Measurements from ENCODE around the gene CITED4.

CITED4 gene

DNA sequence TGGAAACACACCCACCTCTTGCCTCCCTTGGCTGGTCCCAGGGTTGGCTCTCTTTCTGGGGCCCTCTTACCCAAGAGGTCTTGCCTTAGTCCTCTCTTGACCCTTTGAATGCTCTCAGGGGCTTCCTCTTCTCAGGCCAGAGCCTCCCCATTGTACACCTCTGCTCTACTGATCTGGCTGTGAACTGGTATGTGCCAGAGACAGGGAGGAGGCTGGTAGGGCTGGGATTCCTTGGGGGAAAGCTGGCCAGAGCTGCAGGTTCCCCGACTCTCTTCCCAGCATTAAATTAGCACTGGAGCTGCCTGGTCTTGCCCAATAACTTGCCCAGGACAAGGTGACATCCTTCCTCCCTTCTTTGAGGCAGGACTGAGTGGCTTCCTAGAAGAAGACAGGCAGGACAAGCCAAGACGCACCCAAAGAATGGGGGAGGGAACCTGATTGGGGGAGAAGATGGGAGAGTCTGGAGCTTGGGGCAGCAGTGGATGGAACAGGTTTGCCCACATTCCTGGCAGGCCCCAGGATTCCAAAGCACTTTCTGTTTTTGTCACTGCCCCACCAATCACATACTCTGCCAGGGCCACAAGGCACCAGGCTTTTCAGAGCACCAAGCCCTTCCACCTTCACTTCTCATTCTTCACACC is 37.2 kb upstream of the CITED4 start:
- TF ChIP-seq EZH2phosphoT487 (IDR thresholded peaks at IDR 0.05; ENCODE audit: borderline replicate concordance), result no peak
- TF ChIP-seq, protein P1, sequence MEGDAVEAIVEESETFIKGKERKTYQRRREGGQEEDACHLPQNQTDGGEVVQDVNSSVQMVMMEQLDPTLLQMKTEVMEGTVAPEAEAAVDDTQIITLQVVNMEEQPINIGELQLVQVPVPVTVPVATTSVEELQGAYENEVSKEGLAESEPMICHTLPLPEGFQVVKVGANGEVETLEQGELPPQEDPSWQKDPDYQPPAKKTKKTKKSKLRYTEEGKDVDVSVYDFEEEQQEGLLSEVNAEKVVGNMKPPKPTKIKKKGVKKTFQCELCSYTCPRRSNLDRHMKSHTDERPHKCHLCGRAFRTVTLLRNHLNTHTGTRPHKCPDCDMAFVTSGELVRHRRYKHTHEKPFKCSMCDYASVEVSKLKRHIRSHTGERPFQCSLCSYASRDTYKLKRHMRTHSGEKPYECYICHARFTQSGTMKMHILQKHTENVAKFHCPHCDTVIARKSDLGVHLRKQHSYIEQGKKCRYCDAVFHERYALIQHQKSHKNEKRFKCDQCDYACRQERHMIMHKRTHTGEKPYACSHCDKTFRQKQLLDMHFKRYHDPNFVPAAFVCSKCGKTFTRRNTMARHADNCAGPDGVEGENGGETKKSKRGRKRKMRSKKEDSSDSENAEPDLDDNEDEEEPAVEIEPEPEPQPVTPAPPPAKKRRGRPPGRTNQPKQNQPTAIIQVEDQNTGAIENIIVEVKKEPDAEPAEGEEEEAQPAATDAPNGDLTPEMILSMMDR (conservative IDR thresholded peaks at IDR 0.05; ENCODE audit: low read length), result no peak
- Histone ChIP-seq H4K20me1 (ENCODE audit: insufficient read depth, low read length, poor library complexity, severe bottlenecking) (no peaks in the 10 kb centered on the region), H3F3A (ENCODE audit: low read depth) (no peaks in the 10 kb centered on the region), H3K9me3 (ENCODE audit: insufficient read depth, low read depth, low read length) (peaks cover 4% of the 10 kb centered on the region; the same call in 1 of the 2 replicates), H3K4me3 (ENCODE audit: low read length, poor library complexity, severe bottlenecking) (no peak overlapping the region), H3K4me2 (ENCODE audit: low read depth, low read length, poor library complexity, severe bottlenecking) (no peak overlapping the region), H3K36me3 (ENCODE audit: insufficient read depth, low read length) (no peaks in the 10 kb centered on the region), H2AFZ (ENCODE audit: low read length) (no peak overlapping the region), H3K27me3 (ENCODE audit: insufficient read depth, low read length, poor library complexity, severe bottlenecking) (no peaks in the 10 kb centered on the region), H3K4me1 (ENCODE audit: insufficient read depth, low read length, poor library complexity, severe bottlenecking) (no peaks in the 10 kb centered on the region), H3K79me2 (ENCODE audit: insufficient read depth, low read length) (no peaks in the 10 kb centered on the region), H3K9me2 (replicated peaks; ENCODE audit: low read depth, low read length) (no peaks in the 10 kb centered on the region), H3K9ac (ENCODE audit: low read depth, low read length, poor library complexity, severe bottlenecking) (no peak overlapping the region)

DNA sequence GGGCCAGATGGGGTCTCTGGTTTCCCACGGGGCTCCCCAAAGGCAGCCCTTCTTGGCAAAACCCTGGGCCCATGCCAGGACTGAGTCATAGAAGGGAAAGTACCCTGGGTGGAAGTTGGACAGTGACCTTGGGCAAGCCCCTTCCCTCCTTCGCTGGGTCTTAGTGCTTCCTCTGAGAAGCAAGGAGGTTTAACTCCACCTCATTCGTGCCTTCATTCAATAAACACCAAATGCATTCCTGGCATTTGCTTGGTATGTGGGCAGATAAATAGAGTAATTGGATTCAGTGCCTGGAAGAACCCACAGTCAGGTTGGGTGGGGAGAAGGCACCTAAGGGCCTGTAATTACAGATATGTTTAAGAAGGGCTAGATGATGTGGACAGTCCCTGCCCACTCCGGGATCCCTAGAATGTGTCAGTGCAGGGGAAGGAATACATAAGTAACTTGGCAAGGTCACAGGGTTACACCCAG is 36.3 kb upstream of the CITED4 start:
- no peak overlapping the region for H2AFZ ChIP-seq (ENCODE audit: low read length)
- no peaks in the 10 kb centered on the region for H3K79me2 ChIP-seq (ENCODE audit: insufficient read depth, low read length)
- H3K9ac ChIP-seq (ENCODE audit: low read depth, low read length, poor library complexity, severe bottlenecking), result no peak overlapping the region
- H4K20me1 ChIP-seq (ENCODE audit: insufficient read depth, low read length, poor library complexity, severe bottlenecking), result no peaks in the 10 kb centered on the region
- H3K4me2 ChIP-seq (ENCODE audit: low read depth, low read length, poor library complexity, severe bottlenecking), result no peak overlapping the region
- H3K9me2 ChIP-seq (replicated peaks; ENCODE audit: low read depth, low read length), result no peaks in the 10 kb centered on the region
- TF ChIP-seq, protein P1 (conservative IDR thresholded peaks at IDR 0.05; ENCODE audit: low read length), result no peak
- TF ChIP-seq EZH2phosphoT487 (IDR thresholded peaks at IDR 0.05; ENCODE audit: borderline replicate concordance), result no peak
- H3K36me3 ChIP-seq (ENCODE audit: insufficient read depth, low read length), result no peaks in the 10 kb centered on the region
- peaks cover 11% of the 10 kb centered on the region; the same call in 1 of the 2 replicates for H3K9me3 ChIP-seq (ENCODE audit: insufficient read depth, low read depth, low read length)
- H3K4me3 ChIP-seq (ENCODE audit: low read length, poor library complexity, severe bottlenecking), result no peak overlapping the region
- H3F3A ChIP-seq (ENCODE audit: low read depth), result no peaks in the 10 kb centered on the region
- H3K4me1 ChIP-seq (ENCODE audit: insufficient read depth, low read length, poor library complexity, severe bottlenecking), result no peaks in the 10 kb centered on the region
- no peaks in the 10 kb centered on the region for H3K27me3 ChIP-seq (ENCODE audit: insufficient read depth, low read length, poor library complexity, severe bottlenecking)

DNA sequence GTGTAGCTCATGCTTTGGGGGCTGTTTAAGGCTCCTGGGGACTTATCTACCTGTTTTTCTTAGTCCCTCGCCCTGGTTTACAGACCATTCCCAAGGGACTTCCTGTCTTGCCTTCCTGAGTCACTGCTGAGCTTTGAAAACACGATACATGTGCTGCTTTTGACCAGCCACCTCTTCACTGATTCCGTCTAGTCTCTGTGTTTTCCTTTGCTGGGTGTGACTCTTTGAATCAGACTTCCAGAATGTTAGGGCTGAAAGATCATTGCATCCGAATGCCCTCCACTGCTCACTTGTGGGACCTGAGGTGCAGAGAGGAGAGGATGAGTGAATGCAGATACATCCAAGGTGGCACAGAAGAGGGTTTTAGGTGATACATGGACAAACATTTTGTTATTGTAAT is 35.4 kb upstream of the CITED4 start:
- Histone ChIP-seq H3K79me2 (ENCODE audit: insufficient read depth, low read length) (no peaks in the 10 kb centered on the region), H3K4me1 (ENCODE audit: insufficient read depth, low read length, poor library complexity, severe bottlenecking) (no peaks in the 10 kb centered on the region), H3K9ac (ENCODE audit: low read depth, low read length, poor library complexity, severe bottlenecking) (no peak overlapping the region), H3K27me3 (ENCODE audit: insufficient read depth, low read length, poor library complexity, severe bottlenecking) (no peaks in the 10 kb centered on the region), H3F3A (ENCODE audit: low read depth) (no peaks in the 10 kb centered on the region), H3K9me2 (replicated peaks; ENCODE audit: low read depth, low read length) (no peaks in the 10 kb centered on the region), H2AFZ (ENCODE audit: low read length) (no peak overlapping the region), H3K36me3 (ENCODE audit: insufficient read depth, low read length) (no peaks in the 10 kb centered on the region), H3K4me2 (ENCODE audit: low read depth, low read length, poor library complexity, severe bottlenecking) (no peak overlapping the region), H4K20me1 (ENCODE audit: insufficient read depth, low read length, poor library complexity, severe bottlenecking) (no peaks in the 10 kb centered on the region), H3K4me3 (ENCODE audit: low read length, poor library complexity, severe bottlenecking) (no peak overlapping the region), H3K9me3 (ENCODE audit: insufficient read depth, low read depth, low read length) (peaks cover 11% of the 10 kb centered on the region; the same call in 1 of the 2 replicates)
- TF ChIP-seq, protein P1 (conservative IDR thresholded peaks at IDR 0.05; ENCODE audit: low read length), result no peak
- TF ChIP-seq EZH2phosphoT487 (IDR thresholded peaks at IDR 0.05; ENCODE audit: borderline replicate concordance), result no peak

Measured in Loucy (cell line).